Activated naive CD4-positive, alpha-beta T cell treated with anti-CD3 and anti-CD28 coated beads, Interleukin-2, amount 50 U/mL, for 16 hours (primary cell): Measurements from ENCODE around the gene HTR3B.

Source experiments
- DNase-seq: peaks from one replicate; pipeline ENCODE4 v3.0.0-alpha.2; 2020

The HTR3B gene

DNA sequence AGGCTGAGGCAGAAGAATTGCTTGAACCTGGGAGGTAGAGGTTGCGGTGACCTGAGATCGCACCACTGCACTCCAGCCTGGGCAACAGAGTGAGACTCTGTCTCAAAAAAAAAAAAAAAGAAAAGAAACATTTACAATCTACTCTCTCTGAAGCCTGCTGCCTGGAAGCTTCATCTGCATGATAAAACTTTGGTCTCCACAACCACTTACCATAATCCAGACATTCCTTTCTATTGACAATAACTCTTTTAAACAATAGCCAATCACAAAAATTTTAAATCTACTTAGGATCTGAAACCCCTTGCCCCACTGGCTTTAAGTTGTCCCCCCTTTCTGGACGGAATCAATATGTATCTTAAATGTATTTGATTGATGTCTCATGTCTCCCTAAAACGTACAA lies 45.3 kb downstream of the HTR3B start:
- DNase-seq, result no peak

DNA sequence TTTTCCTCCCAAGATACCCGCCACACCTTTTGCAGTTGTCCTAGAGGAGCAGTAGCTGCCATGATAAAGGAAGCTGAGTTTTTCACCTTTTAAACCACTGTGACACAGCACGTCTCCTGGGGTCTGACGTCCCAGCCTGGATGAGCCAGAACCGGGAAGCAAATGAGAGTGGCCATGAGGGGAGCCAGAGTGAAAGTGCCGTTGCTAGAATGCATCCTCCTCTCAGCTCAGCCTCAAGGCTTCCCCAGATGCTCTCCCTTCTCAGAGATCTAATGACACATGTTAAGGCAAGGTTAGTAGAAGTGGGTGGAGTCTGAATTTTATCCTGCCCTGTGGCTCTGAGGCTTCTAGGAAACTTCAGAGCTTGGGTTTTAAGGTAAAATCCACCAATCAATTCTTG lies 46.9 kb downstream of the HTR3B start:
- no peak for DNase-seq

DNA sequence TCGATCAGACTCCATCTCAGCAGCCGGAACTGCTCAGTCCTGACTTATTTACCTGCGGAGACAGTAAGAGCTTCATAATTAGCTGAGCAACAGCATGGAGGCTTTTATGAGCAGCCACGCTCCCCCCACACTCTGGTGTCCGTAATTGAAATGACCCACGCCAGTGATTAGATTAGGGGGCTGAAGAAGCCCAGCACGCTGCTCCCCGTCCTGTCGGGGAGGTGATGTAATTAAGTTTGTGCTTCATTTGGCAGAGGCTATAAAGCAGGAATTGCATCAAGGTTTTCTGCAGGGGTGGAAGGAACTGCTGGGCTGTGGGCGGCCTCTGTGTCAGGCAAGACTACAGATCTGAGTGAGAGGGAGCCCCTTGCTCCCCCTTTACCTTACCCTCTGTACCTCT lies 47.5 kb downstream of the HTR3B start:
- DNase-seq, result no peak

DNA sequence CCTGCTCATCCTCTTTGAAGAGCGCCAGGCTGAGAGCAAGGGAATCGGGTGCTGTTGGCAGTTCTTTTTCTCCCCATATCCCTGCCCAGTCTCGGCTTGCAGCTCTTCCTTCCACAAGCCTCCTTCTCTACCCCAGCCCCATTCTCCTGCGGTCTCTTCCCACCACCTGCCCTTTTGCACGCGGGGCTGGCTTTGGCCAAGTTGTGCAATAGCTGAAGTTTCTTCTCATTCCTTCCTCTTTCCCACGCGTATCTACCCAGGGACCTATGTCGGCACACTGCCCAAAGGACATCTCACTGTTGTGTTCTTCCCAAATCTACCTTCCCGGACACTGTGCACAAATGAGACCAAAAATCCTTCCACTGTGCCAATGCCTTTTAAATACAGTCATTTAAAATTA lies 48.0 kb downstream of the HTR3B start:
- DNase-seq, result no peak

DNA sequence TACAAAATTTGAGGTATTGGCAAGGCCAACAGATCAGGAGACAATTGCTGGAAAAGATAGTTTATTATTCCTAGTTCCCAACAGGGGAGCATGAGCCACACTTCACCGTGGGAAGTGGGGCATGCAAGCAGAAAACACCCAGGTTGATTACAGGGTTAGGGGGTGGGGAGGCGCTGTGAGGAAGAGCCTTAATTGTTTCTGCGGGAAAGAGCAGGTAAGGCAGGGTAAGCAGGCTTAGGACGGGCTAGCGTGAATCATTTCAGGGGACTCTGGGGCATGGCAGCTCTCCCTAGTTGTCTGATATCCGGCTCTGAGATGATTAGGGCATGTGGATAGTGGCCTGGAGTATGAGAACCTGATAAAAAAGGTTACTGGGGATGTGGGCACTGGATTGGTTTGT lies 49.6 kb downstream of the HTR3B start:
- no peak for DNase-seq

DNA sequence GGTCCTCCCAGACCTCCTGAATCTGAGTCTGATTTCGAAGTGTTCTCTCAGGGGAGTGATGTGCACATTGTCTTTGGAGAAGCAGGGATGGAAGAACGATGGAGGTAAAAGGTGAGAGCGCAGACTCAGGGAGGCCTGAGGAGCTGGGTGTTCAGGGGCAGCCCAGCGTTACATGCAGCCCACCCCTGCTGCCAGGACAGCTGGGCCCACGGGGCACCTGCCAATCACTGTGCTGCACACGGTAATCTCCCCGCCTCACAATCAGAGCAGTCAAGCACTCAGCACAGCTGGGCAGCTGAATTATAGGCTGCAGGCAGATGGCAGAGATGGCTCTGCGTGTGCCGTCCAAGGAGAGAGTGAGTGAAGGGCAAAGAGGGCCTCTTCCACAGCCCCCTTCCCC lies 52.4 kb downstream of the HTR3B start:
- DNase-seq, result no peak

DNA sequence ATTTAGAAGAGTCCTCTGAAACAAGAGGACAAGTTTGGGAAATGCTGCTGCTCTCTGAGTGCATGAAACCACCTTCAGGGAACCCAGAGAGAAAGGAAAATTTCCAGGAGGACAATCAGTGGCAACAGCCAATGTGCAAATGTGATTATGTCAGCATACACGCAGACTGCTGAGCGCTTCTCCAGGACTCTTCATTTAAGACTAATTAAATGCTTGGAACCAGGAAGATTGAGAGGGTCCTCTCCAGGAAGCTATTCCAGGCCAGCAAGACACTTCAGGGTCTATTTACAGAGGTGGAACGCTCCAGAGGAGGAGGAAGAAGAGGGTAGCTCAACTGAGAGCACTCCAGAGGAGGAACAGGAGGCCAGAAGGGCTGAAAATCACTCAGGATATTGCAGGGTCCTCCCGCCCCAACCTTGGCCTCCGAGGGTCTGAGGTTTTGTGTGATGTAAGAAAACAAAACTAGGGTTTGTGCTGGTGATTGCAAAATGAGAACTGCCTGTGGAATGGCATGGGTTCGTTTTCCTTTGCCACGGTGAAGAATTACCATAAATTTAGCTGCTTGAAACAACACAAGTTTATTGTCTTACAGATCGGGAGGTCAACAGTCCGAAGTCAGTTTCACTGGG lies 56.2 kb downstream of the HTR3B start:
- no peak for DNase-seq

DNA sequence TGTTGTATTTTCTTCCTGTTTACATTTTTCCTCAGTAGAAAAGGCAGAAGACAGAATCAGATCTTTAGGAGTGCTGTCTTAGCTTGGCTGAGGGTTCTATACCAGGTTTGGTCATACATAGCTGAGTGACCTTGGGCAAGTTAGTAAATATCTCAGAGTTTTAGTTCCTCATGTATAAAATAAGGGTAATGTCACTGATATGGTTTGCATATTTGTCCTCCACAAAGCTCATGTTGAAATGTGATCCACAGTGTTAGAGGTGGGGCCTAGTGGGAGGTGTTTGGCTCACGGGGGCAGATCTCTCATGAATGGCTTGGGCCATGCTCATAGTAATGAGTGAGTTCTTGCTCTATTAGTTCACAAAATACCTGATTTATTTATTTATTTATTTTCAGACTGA lies 62.8 kb downstream of the HTR3B start:
- DNase-seq, result no peak

DNA sequence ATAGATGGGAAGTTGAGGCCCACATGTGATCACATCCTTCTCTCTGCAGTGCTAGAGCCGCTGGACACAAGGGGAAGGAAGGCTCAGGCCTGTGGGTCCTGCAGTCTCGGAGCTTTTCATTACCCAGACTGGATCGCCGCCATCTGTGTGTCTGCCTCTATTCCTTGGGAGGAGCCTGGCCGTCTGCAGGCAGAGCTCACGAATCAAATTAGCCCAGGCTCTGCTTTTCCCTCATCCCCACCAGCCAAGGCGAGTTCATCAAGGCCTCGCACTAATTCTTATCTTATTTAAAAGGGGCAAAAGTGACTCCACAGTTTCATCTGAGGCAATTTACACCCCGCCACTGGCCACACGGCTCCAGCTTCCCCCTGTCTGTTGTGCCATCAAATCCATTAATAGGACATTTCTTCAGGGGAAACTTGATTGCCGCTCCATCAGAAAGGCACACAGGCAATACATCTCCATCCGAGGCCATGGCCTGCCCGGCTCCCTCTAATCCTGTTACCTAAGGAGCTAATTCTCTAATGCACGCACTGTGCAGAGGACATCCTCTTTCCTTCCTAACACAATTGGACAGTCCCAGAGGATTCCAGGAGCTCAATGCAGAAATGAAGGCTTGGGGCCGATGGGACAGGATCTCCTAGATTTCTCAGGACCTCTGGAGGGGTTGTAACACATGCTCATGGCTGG lies 67.1 kb downstream of the HTR3B start:
- DNase-seq, result no peak

DNA sequence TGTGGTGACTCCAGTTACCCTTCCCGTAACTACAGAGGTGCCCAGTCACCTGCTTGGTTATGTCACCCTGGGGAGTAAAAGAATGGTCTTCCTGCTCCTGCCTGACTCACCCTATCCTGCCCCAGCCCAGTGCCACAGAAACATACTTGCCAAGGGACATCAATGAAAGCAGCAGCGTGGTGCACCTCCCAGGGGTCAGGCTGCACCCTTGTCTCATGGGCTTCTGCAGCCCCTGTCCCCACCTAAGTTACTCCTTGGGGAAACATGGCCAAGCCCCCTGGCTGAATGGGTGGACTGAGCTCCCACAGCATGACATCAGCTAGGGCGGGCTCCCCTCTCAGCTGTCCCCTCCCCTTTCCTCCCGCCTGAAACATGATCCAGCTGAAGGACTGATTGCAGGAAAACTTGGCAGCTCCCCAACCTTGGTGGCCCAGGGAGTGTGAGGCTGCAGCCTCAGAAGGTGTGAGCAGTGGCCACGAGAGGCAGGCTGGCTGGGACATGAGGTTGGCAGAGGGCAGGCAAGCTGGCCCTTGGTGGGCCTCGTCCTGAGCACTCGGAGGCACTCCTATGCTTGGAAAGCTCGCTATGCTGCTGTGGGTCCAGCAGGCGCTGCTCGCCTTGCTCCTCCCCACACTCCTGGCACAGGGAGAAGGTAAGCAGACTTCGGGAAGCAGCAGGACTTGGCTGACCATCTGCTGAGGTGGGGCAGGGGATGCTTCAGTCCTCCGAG lies 70.3 kb downstream of the HTR3B start, which contains the start of gene HTR3A:
Gene HTR3A, plus strand, starts transcription at position 368 of the 730 bp plus-strand sequence. Its CDS starts 218 bp downstream, at position 586.
- DNase-seq, result no peak

DNA sequence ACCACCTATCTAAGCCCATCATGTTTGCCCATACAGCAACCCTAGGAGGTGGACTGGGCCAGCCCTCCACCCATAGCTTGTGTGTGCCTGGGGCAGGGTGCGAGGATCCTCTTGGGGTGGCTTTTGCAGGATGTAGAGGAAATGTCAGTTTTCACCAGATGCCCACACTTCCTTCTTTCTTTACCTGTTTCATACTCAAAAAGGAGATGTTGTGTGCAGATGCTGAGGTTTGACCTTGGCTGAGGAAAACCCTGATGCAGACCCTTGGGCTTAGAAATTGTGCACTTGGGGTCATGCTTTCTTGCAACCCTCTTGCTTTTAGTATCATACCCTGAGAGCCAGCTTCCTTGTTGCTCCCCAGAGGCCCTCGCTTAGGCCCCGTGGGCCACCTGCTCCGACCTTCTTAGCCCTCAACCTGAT lies 72.5 kb downstream of the HTR3B start:
- DNase-seq, result no peak

DNA sequence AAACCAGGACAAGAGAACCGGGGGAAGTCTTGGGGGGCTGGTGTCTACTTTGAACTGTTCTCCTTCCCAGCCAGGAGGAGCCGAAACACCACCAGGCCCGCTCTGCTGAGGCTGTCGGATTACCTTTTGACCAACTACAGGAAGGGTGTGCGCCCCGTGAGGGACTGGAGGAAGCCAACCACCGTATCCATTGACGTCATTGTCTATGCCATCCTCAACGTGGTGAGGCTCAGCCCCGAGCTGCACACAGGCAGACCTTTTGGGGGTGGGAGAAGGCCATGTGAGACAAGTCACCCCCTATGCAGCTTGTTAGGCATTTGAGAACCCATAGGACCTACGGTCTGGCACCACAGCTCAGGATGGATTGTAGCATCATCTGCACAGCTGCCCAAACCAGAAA lies 73.1 kb downstream of the HTR3B start:
- DNase-seq, result no peak

DNA sequence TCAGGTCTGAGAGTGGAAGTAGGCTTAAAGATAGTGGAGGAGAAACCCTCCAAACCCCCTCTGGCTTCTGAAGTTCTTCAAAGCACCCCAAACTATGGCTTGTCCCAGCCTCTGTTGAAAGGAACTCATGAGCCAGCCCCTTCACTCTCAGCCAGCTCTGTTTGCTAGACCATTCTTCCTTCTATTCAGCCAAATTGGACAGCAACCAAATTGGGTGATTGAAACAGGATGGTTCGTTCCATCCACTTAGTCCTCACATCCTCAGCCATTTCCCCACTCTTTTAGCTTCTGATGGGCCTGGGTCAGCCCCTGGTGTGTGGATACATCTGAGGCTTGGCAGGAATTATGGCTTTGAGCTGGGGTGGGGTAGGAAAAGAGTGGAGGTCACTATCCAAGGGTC lies 74.8 kb downstream of the HTR3B start:
- no peak for DNase-seq

DNA sequence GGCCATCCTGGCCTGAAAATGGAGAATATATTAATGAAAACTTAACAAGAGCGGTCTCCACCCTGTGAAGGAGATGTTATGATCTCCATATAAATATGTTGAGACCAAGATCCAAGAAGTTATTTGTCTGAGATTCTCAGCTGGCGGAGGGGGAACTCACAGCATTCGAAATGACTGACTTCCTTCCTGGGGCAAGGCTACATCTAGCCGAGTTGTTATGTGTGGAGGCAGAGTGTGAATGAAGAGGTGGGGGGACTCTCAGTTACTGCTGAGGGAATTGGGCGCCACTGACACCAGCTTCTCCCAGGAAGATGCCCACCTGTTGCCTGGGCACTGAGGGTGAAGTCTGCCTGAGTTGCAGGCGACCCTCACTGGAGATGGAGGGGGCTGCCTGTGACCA lies 76.2 kb downstream of the HTR3B start:
- no peak for DNase-seq

DNA sequence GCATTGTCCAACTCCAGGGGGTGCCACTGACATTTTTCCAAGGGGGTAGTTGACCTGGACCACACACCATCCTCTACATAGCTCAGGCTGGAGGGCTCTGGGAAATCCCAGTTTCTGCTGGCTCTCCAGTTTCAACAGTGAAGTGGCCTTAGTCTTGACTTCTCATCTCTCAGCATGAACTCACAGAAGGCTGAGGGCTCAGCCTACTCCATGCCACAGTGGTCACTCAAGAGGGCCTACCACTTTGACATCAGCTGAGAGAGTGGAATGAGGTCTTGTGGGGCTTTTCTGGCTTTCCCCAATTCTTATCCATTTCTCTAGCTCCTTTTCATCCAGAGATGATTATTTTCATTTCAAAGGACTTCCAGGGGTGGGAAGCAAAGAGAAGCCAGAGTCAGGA lies 77.7 kb downstream of the HTR3B start:
- DNase-seq, result no peak

DNA sequence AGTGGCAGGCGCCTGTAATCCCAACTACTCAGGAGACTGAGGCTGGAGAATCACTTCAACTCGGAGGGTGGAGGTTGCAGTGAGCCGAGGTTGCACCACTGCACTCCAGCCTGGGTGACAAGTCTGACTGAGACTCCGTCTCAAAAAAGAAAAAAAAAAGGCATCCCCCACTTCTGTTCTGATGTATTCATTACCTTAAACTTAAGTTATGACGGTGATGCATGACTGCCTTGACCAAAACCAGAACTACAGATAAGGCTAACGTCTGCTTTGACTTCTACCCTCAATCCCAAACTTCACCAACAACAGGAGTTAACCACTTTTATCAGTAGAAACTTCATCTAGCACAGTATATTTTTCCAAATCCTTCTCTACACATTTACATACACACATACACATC lies 80.2 kb downstream of the HTR3B start:
- DNase-seq, result no peak

DNA sequence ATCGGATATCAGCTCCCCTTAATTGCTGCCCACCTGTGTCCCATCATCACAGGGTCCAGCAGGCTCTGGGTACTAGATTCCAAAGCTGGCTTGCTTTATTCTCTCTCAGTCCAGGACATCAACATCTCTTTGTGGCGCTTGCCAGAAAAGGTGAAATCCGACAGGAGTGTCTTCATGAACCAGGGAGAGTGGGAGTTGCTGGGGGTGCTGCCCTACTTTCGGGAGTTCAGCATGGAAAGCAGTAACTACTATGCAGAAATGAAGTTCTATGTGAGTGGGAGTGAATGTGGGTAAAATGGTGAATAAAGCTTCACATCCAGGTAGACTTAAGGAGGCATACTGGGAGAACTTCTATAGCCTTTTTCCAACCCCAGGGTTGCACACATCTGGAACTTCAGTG lies 81.3 kb downstream of the HTR3B start:
- DNase-seq, result no peak

DNA sequence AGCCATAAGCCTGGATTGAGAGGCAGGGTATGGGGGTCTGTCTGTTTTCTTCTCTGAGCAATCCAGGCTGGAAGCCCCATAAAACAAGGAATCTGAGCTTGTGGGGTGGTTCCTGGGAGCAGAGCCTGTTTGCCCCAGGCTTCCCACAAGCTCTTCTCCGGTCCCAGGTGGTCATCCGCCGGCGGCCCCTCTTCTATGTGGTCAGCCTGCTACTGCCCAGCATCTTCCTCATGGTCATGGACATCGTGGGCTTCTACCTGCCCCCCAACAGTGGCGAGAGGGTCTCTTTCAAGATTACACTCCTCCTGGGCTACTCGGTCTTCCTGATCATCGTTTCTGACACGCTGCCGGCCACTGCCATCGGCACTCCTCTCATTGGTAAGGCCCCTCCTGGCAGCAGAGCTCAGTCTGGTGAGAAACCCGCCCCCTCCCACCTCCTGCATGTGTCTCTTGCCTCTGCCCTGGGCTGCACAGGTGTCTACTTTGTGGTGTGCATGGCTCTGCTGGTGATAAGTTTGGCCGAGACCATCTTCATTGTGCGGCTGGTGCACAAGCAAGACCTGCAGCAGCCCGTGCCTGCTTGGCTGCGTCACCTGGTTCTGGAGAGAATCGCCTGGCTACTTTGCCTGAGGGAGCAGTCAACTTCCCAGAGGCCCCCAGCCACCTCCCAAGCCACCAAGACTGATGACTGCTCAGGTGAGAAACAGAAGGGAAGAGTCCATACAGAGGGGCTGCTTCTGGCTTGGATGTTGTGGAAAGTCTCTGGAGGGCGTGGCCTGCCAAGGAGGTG lies 82.0 kb downstream of the HTR3B start:
- DNase-seq, result no peak

DNA sequence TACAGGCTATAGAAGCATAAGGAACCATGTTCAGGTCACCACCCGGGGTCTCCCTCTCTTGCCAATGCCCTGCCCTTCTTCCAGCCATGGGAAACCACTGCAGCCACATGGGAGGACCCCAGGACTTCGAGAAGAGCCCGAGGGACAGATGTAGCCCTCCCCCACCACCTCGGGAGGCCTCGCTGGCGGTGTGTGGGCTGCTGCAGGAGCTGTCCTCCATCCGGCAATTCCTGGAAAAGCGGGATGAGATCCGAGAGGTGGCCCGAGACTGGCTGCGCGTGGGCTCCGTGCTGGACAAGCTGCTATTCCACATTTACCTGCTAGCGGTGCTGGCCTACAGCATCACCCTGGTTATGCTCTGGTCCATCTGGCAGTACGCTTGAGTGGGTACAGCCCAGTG lies 84.8 kb downstream of the HTR3B start:
- DNase-seq, result no peak

DNA sequence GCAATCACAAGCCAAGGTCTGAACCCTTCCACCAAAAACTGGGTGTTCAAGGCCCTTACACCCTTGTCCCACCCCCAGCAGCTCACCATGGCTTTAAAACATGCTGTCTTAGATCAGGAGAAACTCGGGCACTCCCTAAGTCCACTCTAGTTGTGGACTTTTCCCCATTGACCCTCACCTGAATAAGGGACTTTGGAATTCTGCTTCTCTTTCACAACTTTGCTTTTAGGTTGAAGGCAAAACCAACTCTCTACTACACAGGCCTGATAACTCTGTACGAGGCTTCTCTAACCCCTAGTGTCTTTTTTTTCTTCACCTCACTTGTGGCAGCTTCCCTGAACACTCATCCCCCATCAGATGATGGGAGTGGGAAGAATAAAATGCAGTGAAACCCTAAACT lies 85.3 kb downstream of the HTR3B start:
- no peak for DNase-seq

DNA sequence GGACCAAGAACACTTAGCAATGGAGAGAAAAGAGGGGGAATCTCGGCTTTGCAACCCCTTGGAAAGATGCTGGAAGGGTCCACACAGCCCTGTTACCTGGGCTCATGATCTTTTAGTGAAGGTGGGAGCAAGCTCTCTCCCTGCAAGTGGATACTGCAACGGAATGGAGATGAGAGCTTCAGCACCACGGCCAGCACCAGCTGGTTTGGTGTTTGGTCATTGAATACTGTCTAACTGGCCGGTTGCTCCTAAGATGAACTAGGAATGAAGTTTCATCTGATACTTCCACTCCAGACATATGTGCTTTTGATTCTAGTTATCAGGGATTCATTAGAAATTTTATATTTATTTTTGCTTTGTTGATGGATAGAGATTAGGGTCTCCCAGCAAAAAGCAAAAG lies 86.6 kb downstream of the HTR3B start:
- DNase-seq, result no peak

DNA sequence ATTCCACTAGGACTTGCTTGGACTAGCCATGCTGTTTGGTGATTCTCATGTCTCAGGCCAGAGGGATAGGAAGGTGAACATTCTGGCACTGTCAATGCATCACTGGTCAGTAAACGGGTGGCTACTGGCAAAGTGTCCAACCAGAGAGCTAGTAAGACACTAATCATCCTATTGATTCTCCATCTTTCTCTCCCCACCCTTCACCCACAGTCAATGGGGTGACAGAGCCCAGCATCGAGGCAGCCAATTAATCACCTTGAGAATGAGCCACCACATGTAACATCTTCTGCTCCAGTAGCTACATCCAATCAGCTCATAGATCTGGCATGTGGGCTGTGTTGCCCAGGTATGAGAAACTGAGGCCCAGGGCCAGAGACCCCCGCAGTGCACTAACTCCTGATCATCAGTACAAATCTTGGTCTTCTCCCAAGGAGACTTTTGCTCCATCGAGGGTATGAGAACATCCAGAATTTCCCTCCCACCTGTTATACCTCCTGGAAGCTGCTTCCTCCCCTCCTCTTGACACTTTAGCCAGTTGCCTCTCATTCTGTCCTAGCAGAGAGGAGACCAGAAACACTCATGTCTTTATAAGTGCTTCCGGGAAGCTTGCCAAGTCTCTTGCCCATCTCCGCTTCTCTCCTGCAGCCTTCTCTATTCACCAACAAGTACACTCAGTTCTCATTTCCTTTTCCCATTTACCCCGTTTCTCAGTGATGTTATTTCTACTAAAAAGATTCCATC lies 87.3 kb downstream of the HTR3B start:
- no peak for DNase-seq
